Tibial nerve (tissue), 3 donors: ENCODE data around the gene CHST1.

Experiments used
- POLR2A ChIP-seq, 2 donors: fragments of 450-650 bp; IDR thresholded peaks; one replicate each; pipeline ENCODE4 v1.6.1; 2017; ENCODE audit warnings: antibody characterized with exemption in 2 of 2, mild to moderate bottlenecking in 2 of 2, moderate library complexity in 2 of 2
- TF ChIP-seq, protein P1 (sequence below), 5 experiments: fragments of 200-600 bp in 3 of 5; fragments of 450-650 bp in 2 of 5; sonication (generic) in 3 of 5; IDR thresholded peaks; one replicate each; pipeline ENCODE4 v1.5.1; 2016 to 2019; ENCODE audit warnings: antibody characterized with exemption in 5 of 5, mild to moderate bottlenecking in 3 of 5, moderate library complexity in 2 of 5

DNA sequence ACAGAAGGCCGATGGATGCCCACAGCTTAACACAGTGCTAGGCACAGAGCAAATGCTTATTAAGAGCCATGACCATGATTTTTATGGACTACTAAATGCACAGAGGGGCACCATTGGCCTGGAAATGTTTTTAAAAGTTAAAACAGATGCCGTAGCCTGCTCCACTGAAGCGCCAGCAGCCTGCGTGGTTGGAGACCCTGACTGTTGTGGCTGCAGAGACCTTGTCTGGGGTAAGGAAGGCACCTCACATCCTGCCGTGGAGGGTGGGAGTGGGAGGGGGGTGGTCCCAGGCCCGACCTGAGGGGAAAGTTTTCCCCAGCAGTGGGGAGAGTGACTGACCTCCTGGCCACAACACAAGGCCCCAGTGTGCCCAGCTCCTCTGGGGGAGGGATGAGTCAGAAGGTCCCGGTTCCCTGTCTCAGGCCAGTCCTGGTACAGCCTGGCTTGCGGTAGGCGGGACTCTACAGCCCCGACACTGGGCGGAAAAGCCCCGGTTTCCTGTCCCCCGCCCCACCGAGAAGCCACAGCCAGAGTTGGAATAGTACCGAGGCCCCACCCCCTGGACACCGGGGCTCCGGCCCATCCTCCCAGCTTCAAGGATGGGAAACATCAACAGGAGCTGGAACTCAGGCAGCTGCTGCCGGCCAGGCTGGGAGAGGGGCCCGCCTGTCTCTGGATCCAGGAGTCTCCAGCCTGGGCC is 7.0 kb downstream of the CHST1 start:
- TF ChIP-seq, protein P1, sequence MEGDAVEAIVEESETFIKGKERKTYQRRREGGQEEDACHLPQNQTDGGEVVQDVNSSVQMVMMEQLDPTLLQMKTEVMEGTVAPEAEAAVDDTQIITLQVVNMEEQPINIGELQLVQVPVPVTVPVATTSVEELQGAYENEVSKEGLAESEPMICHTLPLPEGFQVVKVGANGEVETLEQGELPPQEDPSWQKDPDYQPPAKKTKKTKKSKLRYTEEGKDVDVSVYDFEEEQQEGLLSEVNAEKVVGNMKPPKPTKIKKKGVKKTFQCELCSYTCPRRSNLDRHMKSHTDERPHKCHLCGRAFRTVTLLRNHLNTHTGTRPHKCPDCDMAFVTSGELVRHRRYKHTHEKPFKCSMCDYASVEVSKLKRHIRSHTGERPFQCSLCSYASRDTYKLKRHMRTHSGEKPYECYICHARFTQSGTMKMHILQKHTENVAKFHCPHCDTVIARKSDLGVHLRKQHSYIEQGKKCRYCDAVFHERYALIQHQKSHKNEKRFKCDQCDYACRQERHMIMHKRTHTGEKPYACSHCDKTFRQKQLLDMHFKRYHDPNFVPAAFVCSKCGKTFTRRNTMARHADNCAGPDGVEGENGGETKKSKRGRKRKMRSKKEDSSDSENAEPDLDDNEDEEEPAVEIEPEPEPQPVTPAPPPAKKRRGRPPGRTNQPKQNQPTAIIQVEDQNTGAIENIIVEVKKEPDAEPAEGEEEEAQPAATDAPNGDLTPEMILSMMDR (IDR thresholded peaks at IDR 0.05) = no peak
- TF ChIP-seq POLR2A (IDR thresholded peaks at IDR 0.05) = no peak
